ENCODE data around the gene ASTN2.

The ASTN2 gene

GRCh38 chr9:117415358-117415914 is 579 bp upstream of the ASTN2 start:
- no peak for DNase-seq (ENCODE audit: low read depth in 2 of 2)

GRCh38 chr9:117414220-117414905 is 494 bp downstream of the ASTN2 start:
- DNase-seq (ENCODE audit: low read depth in 2 of 2): no peak

DNA sequence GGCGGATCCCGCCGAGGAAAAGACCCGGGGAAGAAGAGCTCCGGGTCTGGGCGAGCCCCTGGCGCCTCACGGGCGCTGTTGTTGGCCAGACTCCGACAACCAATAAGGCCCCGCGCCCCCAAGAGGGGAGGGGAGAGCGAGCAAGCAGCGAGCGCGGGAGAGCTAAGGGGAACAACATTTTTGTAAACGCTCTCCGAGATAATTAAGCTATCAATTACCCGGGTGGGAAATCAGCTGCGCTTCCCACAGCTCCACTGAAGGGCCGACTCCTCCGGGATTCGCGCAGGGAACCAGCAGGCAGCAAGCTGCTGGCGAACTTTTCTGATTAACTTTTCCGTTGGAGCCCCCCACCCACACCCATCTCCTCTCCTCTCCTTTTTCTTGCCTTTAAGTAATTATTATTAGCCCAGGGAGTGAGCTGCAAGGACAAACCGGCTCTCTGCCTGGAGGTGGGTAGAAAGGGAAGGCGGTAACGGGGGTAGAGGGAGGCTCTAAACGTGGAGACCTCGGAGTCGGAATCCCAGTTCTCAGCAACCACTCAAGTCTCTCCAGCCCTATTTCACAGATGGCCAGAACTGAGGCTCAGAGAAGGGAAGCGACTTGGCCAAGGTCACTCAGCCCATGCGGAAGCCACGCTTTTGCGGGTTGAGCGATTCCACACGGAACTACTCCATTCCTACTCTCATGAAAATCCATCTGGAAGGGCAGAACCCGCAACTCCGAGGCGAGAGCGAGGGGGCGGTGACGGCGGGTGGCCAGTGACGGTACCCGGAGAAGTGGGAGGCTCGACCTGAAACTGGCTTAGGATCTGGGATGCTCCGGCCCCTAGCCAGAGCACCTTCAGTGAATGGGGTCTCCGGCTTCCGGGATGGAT is 1.3 kb downstream of the ASTN2 start:
- no peak for DNase-seq (ENCODE audit: low read depth in 2 of 2)

- no peak for DNase-seq (ENCODE audit: low read depth in 2 of 2)
Observed at GRCh38 chr9:117412841-117413240, 2.0 kb downstream of the ASTN2 start.

DNA sequence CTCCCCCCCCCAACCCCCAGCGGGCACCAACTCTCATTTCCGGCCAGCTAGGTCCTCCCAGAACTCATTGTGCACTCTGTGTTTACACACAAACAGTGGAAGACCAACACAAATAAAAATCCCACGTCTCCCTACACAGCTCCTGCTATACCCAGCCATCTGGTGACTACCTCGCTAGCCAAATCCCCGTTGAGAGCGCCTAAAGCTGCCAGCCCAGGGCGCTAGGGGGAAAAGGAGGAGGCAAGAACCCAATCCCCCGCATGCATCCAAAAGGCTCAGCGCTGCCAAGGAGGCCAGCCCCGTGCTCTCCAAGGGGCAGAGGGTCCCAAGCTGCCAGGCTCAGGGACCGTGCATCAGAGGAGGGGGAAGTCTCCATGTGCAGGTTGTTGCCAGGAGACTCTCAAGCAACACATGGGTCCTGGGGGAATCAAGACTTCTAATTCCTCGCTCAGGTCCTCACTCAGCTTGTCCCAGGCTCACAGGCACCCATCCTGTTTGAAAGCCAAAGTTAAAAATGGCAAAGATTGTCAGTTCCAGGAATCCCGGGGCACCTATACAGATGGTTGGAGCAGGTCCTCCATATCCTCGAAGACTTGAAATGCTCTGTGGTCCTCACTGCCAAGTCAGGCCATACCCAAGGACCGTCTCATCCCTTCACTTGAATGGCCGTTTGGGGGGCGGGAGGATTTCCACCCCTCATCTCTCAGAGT is 2.7 kb downstream of the ASTN2 start:
- no peak for DNase-seq (ENCODE audit: low read depth in 2 of 2)

DNA sequence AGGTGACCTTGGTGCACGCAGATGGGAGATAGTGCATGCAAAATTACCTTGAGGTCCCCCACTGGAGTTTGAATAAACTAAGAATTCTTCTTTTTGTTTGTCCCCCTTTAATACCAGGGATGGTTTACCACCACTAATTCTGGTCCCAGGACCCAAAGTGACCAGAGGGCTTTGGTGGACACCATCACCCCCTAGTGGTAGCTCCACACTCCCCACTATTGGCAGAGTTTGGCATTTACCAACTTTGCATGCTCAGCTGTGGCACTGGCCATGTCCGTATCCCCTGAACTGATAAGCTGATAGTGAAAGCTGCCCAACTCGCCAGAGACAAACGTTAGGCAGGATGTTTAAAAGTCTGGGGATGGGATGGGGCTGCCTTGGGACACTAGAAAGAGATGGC is 3.3 kb downstream of the ASTN2 start:
- no peak for DNase-seq (ENCODE audit: low read depth in 2 of 2)

DNA sequence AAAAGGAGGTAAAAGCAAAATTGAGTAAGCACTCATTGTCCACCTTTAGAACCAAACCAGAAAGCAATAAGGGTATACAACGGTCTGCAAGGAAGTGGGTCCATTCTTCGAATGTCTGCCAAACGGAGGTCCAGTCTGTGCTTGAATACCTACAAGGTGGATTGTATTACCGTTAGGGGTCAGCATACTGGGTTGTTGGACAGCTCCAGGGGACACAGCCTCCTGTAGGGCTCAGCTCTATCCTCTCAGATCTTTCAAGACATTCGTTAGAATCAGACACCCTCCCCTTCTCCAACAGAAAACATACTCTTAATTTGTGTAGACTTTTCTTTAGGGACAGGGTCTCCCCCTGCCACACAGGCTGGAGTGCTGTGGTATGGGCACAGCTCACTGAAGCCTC is 5.5 kb downstream of the ASTN2 start:
- no peak for DNase-seq (ENCODE audit: low read depth in 2 of 2)

DNA sequence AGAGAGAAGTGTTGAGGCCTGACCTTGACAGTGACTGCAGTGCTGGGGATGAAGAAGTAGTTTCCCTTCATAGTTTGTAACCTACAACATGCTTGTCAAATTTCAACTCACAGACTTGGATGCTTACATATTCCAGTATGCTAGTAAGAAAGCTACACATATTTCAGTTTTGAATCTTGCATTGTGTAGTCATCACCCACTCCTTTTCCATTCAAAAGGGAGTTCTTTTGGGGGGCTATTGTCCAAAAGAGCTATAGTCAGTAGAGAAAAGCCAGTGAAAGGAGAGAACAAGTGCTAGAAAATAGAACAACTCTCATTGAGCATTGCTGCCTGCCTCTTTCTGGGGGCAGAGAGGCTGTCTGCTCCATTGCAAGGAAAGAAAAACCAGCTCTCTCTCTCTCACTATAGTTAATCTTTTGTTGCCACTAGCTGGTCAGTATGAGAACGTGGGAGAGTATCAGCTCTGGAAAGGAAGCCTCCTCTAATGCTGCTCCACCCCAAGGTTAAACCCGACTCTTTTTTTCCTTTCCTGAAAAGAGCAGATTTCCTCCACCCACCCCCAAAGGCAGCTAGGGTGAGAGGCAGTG is 7.3 kb downstream of the ASTN2 start:
- DNase-seq (ENCODE audit: low read depth in 2 of 2): no peak

- DNase-seq (ENCODE audit: low read depth in 2 of 2): no peak
Observed at GRCh38 chr9:117405950-117406705, 8.7 kb downstream of the ASTN2 start.

GRCh38 chr9:117403848-117404247 is 11.0 kb downstream of the ASTN2 start:
- no peak for DNase-seq (ENCODE audit: low read depth in 2 of 2)

GRCh38 chr9:117403403-117403811 is 11.4 kb downstream of the ASTN2 start:
- DNase-seq (ENCODE audit: low read depth in 2 of 2): no peak

- no peak for DNase-seq (ENCODE audit: low read depth in 2 of 2)
Observed at GRCh38 chr9:117400171-117400570, 14.7 kb downstream of the ASTN2 start.

DNA sequence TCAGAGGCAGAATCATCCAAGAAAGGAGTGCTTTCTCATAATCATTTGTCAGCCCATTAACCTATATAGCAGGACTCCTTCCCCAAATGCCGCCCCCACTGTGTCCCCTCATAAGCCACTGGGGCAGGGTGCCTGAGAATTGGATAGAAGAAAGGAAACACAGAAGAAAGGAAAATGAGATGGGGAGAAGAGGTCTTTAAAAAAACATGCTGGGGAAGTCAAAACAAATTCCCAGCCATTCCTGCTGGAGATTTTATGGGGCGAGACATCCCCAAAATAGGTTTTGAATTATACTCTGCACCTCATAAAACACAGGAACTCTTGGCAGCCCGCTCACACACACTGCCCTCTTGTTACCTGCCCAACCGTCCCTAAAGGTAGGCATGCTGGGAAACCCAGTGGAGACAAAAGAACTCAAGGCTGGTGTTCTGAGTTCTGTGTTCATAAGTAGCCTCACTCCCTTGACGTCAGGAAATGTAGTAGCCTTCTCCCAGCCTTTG is 19.7 kb downstream of the ASTN2 start:
- DNase-seq (ENCODE audit: low read depth in 2 of 2): no peak

DNA sequence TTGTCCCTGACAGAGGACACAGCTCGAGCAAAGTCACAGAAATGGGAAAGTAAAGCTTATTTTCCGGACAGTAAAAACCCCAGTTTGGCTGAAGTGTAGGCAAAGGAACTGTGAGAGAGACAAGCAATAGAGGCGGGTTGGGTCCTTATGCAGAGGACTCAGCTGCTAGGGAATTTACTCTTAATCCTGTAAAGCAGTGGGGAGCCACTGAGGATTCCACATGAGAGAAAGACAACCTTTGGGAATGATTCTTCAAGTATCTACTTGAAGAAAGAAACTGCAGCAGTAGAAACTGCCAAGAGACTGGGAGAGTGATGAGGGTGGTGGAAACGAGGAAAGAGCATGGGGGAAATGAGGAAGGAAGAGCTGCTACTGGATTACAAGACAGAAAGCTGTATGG is 20.2 kb downstream of the ASTN2 start:
- no peak for DNase-seq (ENCODE audit: low read depth in 2 of 2)

DNA sequence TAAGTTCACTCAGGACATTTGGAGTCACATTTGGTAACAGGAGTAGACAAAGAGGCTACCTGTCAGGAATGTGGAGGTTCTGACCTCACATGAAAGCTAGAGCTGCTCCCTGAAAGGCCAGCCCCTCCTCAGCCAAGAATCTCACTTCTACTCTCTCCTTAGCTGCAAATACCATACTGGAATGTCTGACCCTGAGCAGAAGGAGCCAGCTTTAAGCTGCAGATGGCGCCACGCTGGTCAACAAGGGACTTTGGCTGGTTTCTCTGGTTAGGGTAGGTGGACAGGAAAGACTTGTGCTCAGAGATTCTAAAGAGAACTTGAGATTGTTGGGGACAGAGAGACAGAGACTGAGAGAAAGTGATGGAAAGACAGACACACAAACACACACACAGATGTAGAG is 21.9 kb downstream of the ASTN2 start:
- no peak for DNase-seq (ENCODE audit: low read depth in 2 of 2)

- no peak for DNase-seq (ENCODE audit: low read depth in 2 of 2)
Observed at GRCh38 chr9:117387422-117387821, 27.4 kb downstream of the ASTN2 start.

DNA sequence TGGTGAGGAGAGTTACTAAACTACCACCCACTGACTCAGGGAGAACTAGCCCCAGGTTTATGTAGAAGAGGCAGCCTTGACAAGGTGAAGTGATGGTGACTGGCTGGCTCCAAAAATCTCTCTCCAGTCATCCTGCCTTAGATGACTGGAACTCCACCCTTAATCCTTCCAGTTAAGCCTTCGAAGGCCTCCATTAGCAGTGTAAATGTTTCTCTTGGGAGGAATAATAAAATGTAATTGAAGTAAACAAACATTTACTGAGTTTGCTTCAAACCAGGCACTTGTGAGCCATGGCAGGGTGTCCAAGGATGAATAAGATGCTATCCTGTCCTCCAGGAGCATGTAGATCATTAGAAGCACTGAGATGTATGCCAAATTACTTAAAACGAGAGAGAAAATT is 35.5 kb downstream of the ASTN2 start:
- DNase-seq (ENCODE audit: low read depth in 2 of 2): no peak

DNA sequence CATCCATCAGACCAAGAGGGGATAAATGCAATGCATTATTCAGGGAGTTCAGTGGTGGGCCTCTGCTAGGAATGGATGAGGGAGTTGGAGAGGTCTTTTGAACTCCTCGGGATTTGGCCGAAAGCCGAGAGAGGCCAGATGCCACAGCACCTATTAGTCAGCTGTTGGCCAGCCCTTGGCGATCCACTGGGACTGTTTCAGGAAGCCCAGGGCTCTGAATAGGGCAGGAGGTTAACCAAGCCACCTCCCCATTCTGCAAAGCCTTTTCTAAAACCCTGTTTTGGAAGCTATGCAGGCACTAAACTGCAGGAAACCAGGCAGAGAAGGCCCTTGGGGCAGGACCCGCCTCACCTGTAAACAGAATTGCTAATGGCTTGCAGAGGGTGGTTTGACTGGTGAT is 37.8 kb downstream of the ASTN2 start:
- no peak for DNase-seq (ENCODE audit: low read depth in 2 of 2)

DNA sequence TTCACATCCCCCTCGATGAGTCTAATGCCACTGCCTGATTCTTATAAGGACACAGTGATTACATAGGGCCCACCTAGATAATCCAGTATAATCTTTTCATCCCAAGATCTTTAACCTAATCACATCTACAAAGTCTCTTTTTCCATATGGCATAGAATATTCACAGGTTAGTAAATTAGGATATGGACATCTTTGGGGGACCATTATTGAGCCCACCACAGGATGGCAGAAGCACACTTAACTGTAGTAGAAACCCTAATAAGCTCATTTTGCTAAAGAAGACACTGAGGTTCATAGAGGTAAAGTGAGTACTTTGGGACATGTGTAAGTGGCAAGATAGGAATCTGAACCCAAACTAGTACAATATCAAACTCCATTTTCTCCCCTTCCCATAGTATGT is 38.9 kb downstream of the ASTN2 start:
- DNase-seq (ENCODE audit: low read depth in 2 of 2): no peak

DNA sequence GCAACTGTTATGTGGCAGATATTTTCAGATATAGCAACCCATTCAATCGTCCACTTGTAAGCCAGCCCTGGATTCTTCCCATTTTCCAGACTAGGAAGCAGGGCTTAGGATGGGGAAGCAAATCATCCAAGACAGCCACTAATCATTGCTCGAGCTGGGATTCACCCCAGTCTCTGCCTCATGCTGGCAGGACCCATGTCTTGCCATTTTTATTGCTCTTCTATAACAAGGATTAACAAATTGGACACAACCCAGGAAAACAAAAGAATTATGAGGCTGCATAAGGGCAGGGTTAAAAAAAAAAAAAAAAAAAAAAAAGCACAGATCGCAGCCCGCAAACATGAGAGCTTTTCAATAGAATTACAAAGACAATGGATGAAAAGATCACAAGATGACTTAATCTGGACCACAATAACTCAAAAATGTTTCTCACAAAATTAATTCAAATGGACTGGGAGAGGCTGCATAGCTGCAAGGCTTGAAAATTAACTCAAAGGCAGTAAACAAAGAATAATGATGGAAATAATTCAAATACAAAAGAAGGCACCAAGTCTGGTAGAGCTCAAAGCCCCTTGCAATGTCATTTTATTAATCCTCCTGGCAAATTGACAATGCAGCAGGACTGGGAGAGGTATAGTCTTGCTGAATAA is 40.7 kb downstream of the ASTN2 start:
- DNase-seq (ENCODE audit: low read depth in 2 of 2): no peak

All from stimulated activated CD4-positive, alpha-beta T cell treated with anti-CD3 and anti-CD28 coated beads, Interleukin-1b, Interleukin-23, amount 100 ng/mL, for 4 hours (primary cell).